SH-SY5Y (cell line): ENCODE measurements around the gene CHST11.

Experiments used
- GATA2 ChIP-seq: IDR thresholded peaks from 2 replicates; pipeline ENCODE4 v1.6.1; 2011; ENCODE audit warnings: mild to moderate bottlenecking, low read depth, low read length
- GATA3 ChIP-seq: IDR thresholded peaks from 2 replicates; pipeline ENCODE4 v1.6.1; 2011; ENCODE audit warnings: low read depth, mild to moderate bottlenecking, low read length, moderate library complexity

GRCh38 chr12:104505095-104505818 lies 48.5 kb downstream of the CHST11 start:
- TF ChIP-seq GATA2: no peak
- no peak for TF ChIP-seq GATA3
